BJ (cell line): ENCODE data around the gene PCNT. TPM values are rescaled to one million over a fixed set of nuclear protein-coding genes. Genes with fewer than 3 reads are reported as not detected.
"Not testable (repeated sequence)": the region's sequence is repeated elsewhere in the genome, so short reads cannot be mapped to it uniquely, and the experiment has no call there.

Experiments
- CTCF ChIA-PET: fragments of 350-600 bp; formaldehyde crosslinking; extraction: SDS; loops from one replicate; lab custom pipeline; 2021; ENCODE audit warnings: antibody characterized with exemption, inconsistent platforms; lab: Yijun Ruan, JAX
- POLR2A ChIA-PET: fragments of 300-600 bp; sonication (Branson Sonifier 250); formaldehyde crosslinking; extraction: SDS; loops from one replicate; lab custom pipeline; 2021; ENCODE audit warnings: antibody characterized with exemption; lab: Charles Lee
- DNase-seq: peaks from one replicate; pipeline ENCODE4 v3.0.0-alpha.2; 2011; ENCODE audit warnings: low read depth
- H3K27me3 ChIP-seq: 2 replicates; pipeline ENCODE4 v1.6.0; 2011; ENCODE audit warnings: low read length; ENCODE audit not compliant: control insufficient read depth, insufficient read depth
- H3K36me3 ChIP-seq: 2 replicates; pipeline ENCODE4 v1.5.1; 2011; ENCODE audit warnings: low read length; ENCODE audit not compliant: control insufficient read depth, insufficient read depth
- H3K4me3 ChIP-seq: 2 replicates; pipeline ENCODE4 v1.5.1; 2011; ENCODE audit warnings: low read depth, mild to moderate bottlenecking, control low read depth, low read length
- polyA plus RNA-seq: library from polyadenylated mRNA; depleted of rRNA; stranded (reverse); fragments of >200 nt; gene quantifications from 2 replicates; pipeline ENCODE4 v1.2.3, GENCODE V29; 2011
- TF ChIP-seq, protein P1 (sequence below): IDR thresholded peaks from 2 replicates; pipeline ENCODE4 v1.5.1; 2011; ENCODE audit warnings: low read depth, mild to moderate bottlenecking, control low read depth, inconsistent platforms, low read length, moderate library complexity; ENCODE audit not compliant: insufficient read depth

Gene PCNT
- polyA plus RNA-seq, 1 experiment = 11.0 TPM

DNA sequence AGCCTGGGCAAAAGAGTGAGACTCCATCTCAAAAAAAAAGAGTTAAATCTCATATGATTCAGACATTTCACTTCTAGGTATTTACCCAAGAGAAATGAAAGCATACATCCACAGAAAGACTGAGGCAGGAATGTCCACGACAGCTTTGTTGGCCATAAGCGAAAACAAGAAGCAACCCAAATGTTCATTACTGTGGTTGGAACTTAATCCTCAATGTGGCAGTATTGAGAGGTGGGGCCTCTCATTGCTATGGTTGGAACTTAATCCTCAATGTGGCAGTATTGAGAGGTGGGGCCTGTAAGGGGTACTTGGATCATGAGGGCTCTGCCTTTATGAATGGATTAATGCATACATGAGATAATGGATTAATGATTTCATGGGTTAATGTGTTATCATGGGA is 15.5 kb upstream of the PCNT start:
- DNase-seq = no peak
- TF ChIP-seq, protein P1, sequence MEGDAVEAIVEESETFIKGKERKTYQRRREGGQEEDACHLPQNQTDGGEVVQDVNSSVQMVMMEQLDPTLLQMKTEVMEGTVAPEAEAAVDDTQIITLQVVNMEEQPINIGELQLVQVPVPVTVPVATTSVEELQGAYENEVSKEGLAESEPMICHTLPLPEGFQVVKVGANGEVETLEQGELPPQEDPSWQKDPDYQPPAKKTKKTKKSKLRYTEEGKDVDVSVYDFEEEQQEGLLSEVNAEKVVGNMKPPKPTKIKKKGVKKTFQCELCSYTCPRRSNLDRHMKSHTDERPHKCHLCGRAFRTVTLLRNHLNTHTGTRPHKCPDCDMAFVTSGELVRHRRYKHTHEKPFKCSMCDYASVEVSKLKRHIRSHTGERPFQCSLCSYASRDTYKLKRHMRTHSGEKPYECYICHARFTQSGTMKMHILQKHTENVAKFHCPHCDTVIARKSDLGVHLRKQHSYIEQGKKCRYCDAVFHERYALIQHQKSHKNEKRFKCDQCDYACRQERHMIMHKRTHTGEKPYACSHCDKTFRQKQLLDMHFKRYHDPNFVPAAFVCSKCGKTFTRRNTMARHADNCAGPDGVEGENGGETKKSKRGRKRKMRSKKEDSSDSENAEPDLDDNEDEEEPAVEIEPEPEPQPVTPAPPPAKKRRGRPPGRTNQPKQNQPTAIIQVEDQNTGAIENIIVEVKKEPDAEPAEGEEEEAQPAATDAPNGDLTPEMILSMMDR = no peak
- peaks cover 4% of the 10 kb centered on the region; the same call in 1 of the 2 replicates for H3K36me3 ChIP-seq
- CTCF ChIA-PET = no interaction called here
- POLR2A ChIA-PET = no interaction called here
- no peaks in the 10 kb centered on the region for H3K27me3 ChIP-seq
- no peak overlapping the region for H3K4me3 ChIP-seq

DNA sequence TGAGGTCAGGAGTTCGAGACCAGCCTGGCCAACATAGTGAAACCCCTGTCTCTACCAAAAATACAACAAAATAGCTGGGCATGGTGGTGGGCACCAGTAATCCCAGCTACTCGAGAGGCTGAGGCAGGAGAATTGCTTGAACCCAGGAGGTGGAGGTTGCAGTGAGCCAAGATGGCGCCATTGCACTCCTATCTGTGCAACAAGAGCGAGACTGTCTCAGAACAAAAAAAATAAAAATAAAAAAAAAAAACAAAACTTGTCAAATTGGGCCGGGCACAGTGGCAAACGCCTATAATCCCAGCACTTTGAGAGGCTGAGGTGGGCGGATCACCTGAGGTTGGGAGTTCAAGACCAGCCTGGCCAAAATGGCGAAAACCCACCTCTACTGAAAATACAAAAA is 13.7 kb upstream of the PCNT start:
- H3K4me3 ChIP-seq, CTCF ChIA-PET, H3K36me3 ChIP-seq, H3K27me3 ChIP-seq, DNase-seq, POLR2A ChIA-PET: not testable (repeated sequence)

DNA sequence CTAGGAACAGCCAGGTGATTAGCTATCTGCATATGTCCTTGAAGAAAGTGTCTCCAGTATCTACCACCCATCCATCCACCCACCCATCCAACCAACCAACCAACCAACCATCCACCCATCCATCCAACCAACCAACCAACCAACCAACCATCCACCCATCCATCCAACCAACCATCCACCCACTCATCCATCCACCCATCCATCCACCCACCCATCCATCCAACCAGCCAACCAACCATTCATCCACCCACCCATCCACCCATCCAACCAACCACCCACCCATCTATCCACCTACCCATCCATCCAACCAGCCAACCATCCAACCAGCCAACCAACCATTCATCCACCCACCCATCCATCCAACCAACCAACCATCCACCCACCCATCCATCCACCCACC is 12.4 kb upstream of the PCNT start:
- Histone ChIP-seq H3K36me3 (peaks cover 3% of the 10 kb centered on the region; the same call in 1 of the 2 replicates), H3K4me3 (no peak overlapping the region), H3K27me3 (no peaks in the 10 kb centered on the region)
- ChIA-PET CTCF (no interaction called here), POLR2A (no interaction called here)
- no peak for DNase-seq
- TF ChIP-seq, protein P1 = no peak

DNA sequence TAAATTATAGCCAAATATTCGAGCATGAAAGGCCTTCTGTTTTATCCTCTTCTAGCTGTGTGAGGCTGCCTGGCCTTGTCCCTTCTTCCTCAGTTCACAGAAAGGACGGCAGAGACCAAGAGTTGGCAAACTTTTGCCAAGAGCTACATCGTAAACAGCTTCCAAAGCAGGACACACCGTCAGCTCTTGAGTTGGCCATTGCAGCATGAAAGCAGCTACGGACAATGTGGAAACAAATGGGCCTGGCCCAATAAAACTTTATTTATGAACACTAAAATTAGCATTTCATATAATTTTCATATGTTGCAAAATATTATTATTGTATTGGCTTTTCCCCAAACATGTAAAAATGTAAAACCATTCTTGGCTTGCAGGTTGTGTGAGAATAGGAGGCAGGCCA is 11.0 kb upstream of the PCNT start:
- TF ChIP-seq, protein P1 = no peak
- no peaks in the 10 kb centered on the region for H3K27me3 ChIP-seq
- CTCF ChIA-PET = interaction anchor here (0.6 kb wide), 1 partner anchor 214 kb away, joined by 4 read pairs; no protein-coding TSS in a partner anchor

DNA sequence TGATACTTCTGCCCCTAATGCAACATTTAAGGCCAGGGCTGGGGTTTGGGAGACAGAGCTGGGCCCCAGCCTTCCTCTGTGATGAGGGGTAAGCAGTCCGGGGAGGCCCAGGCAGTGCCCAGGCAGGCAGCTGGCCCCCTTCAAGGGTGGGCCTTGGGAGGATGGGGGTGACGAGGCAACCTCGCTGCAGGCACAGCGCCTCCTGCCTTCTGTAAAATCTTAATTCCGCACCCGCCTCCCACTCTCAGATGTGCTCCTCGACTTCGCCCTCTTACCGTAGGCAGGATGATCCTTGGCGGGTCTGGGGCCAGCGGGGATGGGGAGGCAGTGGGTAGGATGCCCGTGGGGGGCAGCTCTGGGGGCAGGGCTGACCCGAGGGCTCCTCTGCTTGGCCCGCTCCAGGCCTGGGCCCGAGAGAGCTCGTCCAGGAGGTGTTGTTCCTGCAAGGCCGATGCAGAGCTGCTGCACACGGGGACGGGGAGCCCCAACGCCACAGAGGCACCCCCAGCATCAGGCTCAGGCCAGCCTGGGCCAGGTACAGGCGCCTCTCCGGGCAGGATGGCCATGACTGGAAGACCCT is 9.4 kb upstream of the PCNT start:
- H3K27me3 ChIP-seq = no peaks in the 10 kb centered on the region
- peaks cover 4% of the 10 kb centered on the region; the same call in 1 of the 2 replicates for H3K36me3 ChIP-seq
- TF ChIP-seq, protein P1 = no peak
- POLR2A ChIA-PET = no interaction called here
- no peak overlapping the region for H3K4me3 ChIP-seq
- CTCF ChIA-PET = interaction anchor here (0.6 kb wide), 1 partner anchor 343 kb away, joined by 3 read pairs; no protein-coding TSS in a partner anchor
- DNase-seq = no peak

More for the DNA sequence above, 11.0 kb upstream of the PCNT start:
- Histone ChIP-seq H3K4me3 (no peak overlapping the region), H3K36me3 (peaks cover 4% of the 10 kb centered on the region; the same call in 1 of the 2 replicates)
- POLR2A ChIA-PET = no interaction called here
- no peak for DNase-seq
